ENCODE data around the gene SLC8A3.

The SLC8A3 gene

DNA sequence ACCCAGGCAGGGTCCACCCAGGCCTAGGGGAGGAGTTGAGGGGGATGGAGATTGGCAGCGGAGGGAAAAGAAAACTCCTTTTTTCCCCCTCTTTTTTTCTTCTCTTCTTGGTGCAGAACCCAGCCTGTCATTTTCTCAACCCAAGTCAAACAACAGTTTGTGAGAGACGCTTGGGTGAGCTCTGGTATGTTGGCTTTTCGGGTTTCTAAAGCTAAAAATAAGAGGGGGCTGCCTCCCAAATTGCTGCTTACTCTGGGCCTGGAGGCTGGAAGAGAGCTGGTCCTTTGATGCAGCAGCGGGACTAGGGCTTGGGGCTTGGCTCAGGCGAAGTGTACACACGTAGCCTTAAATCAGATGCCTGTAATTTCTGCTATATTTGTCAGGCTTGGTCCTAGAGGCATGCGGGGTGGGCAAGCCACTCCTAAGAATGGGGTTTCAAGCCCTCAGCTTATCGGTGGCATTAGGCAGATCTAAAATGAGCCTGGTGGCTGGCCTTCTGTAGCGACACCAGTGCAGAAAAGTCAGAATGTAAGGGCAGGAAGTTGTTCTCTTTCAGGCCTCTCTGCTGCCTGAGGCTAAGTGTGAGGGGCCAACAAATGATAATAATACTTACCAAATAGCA lies 816 bp upstream of the SLC8A3 start:
- TF ChIP-seq, protein P1, sequence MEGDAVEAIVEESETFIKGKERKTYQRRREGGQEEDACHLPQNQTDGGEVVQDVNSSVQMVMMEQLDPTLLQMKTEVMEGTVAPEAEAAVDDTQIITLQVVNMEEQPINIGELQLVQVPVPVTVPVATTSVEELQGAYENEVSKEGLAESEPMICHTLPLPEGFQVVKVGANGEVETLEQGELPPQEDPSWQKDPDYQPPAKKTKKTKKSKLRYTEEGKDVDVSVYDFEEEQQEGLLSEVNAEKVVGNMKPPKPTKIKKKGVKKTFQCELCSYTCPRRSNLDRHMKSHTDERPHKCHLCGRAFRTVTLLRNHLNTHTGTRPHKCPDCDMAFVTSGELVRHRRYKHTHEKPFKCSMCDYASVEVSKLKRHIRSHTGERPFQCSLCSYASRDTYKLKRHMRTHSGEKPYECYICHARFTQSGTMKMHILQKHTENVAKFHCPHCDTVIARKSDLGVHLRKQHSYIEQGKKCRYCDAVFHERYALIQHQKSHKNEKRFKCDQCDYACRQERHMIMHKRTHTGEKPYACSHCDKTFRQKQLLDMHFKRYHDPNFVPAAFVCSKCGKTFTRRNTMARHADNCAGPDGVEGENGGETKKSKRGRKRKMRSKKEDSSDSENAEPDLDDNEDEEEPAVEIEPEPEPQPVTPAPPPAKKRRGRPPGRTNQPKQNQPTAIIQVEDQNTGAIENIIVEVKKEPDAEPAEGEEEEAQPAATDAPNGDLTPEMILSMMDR (IDR thresholded peaks at IDR 0.05; ENCODE audit: control insufficient read depth, insufficient read depth, low read depth, low read length, missing control alignments): no peak
- H3K4me3 ChIP-seq (ENCODE audit: control insufficient read depth, low read depth, low read length): peak overlapping the region; percentile 49

GRCh38 chr14:70188322-70188658 lies 461 bp downstream of the SLC8A3 start:
- TF ChIP-seq, protein P1 (IDR thresholded peaks at IDR 0.05; ENCODE audit: control insufficient read depth, insufficient read depth, low read depth, low read length, missing control alignments): no peak
- no peak for DNase-seq (ENCODE audit: low read depth)
- peak overlapping the region; percentile 49 for H3K4me3 ChIP-seq (ENCODE audit: control insufficient read depth, low read depth, low read length)

More for the DNA sequence above, 816 bp upstream of the SLC8A3 start:
- DNase-seq (ENCODE audit: low read depth): no peak

DNA sequence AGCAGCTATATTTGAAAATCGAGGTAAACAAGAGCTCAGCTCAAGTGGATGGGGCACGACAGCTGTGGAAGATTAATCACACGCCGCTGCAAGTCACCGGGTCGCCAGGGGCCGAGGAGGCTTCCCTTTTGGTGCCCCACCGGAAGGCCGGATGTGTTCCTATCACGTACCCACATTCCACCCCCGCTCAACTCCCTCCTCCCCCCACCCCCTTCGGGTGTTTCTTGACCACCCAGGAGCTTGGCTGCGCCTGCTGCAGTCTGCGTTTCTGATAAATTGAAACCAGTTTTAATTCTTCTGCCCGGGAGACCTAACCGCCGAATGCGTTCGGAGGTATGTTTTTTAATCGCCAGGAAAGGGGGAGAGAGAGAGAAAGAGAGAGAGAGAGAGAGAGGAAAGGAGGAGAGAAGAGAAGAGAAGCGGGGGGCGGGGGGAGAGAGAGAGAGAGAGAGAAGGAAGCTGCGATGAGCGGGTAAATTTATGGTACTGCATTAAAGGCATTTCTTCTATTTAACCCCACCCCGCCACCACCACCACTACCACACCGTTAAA lies 1.8 kb downstream of the SLC8A3 start:
- no peak for DNase-seq (ENCODE audit: low read depth)
- peak overlapping the region; percentile 49 for H3K4me3 ChIP-seq (ENCODE audit: control insufficient read depth, low read depth, low read length)
- TF ChIP-seq, protein P1 (IDR thresholded peaks at IDR 0.05; ENCODE audit: control insufficient read depth, insufficient read depth, low read depth, low read length, missing control alignments): no peak

DNA sequence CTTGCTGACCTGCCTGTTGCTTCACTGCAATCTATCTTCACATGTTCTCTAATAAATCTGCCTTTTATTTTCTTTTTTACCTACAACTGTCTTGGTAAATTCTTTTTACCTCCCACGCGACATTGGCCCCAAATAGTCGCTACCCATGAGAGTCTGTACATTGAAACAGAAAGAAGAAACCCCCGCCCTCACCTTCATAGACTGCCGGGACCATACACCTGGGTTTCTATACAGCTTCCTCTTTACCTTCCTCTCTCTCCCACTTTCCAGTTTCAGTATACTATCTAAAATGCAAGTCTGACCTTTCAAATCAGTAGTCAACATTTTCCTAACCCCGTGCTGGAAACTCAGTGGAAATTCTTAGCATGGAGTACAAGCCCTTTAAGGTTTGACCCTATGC lies 4.8 kb downstream of the SLC8A3 start:
- TF ChIP-seq, protein P1 (IDR thresholded peaks at IDR 0.05; ENCODE audit: control insufficient read depth, insufficient read depth, low read depth, low read length, missing control alignments): no peak
- no peak overlapping the region for H3K4me3 ChIP-seq (ENCODE audit: control insufficient read depth, low read depth, low read length)
- no peak for DNase-seq (ENCODE audit: low read depth)

DNA sequence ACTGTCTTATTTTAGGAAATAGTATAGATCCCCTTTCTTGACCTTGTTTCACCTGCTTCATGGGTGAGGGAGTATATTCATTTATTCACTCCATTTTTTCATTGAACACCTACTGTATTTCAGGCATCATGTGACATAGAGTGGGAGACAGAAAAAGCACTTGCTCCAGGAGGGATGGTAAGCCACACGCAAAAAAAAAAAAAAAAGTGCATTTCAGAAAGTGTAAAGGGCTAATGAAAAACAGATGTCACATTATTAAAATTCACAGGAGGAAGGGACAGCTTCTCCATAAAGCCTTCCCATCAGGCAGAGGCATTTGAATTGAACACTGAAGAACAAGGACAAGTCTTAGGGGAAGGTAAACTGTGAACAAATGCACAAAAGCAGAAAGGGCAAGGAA lies 7.5 kb downstream of the SLC8A3 start:
- TF ChIP-seq, protein P1 (IDR thresholded peaks at IDR 0.05; ENCODE audit: control insufficient read depth, insufficient read depth, low read depth, low read length, missing control alignments): no peak
- H3K4me3 ChIP-seq (ENCODE audit: control insufficient read depth, low read depth, low read length): no peak overlapping the region
- DNase-seq (ENCODE audit: low read depth): no peak

DNA sequence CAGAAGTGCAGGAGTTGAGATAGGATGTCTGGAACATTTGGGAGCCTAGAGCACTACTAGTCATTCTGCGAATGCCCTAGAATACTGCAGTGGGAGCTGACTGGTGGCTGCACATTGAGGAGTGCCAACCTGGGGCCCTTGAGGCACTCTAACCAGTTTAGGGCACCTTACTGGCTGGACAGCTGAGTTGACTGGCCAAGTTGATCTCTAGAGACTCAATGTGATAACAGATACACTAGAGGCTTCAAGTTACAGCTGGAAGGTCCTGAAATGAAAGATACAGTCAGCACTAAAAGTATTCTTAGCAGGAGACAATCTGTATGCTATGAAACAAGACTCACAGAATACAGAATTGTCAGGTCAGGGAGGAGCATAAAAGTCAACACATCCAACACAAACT lies 8.0 kb downstream of the SLC8A3 start:
- H3K4me3 ChIP-seq (ENCODE audit: control insufficient read depth, low read depth, low read length): no peak overlapping the region
- no peak for DNase-seq (ENCODE audit: low read depth)
- TF ChIP-seq, protein P1 (IDR thresholded peaks at IDR 0.05; ENCODE audit: control insufficient read depth, insufficient read depth, low read depth, low read length, missing control alignments): no peak
